GM21526 (cell line): ENCODE measurements around the gene KIDINS220.
"Not testable (repeated sequence)": the region's sequence is repeated elsewhere in the genome, so short reads cannot be mapped to it uniquely, and the experiment has no call there.

Experiments used
- ATAC-seq: cut with Tn5 transposase; IDR thresholded peaks from one replicate; pipeline ENCODE4 v1.9.1; 2021; ENCODE audit warnings: moderate library complexity; ENCODE audit not compliant: unreplicated experiment, low FRiP score

Gene KIDINS220

GRCh38 chr2:8761529-8762164 lies 75.8 kb downstream of the KIDINS220 start:
- ATAC-seq: no peak

- ATAC-seq: no peak
Observed at GRCh38 chr2:8756716-8757115, 80.7 kb downstream of the KIDINS220 start.

- no peak for ATAC-seq
Observed at GRCh38 chr2:8756230-8756629, 81.2 kb downstream of the KIDINS220 start.

- no peak for ATAC-seq
Observed at GRCh38 chr2:8754106-8754776, 83.2 kb downstream of the KIDINS220 start.

GRCh38 chr2:8753609-8754008 lies 83.8 kb downstream of the KIDINS220 start:
- ATAC-seq: no peak

- no peak for ATAC-seq
Observed at GRCh38 chr2:8752385-8752784, 85.0 kb downstream of the KIDINS220 start.

GRCh38 chr2:8750221-8750620 lies 87.2 kb downstream of the KIDINS220 start:
- no peak for ATAC-seq

- no peak for ATAC-seq
Observed at GRCh38 chr2:8743261-8743660, 94.2 kb downstream of the KIDINS220 start.

- ATAC-seq: no peak
Observed at GRCh38 chr2:8740136-8740535, 97.3 kb downstream of the KIDINS220 start.

- ATAC-seq: no peak
Observed at GRCh38 chr2:8737571-8738175, 99.7 kb downstream of the KIDINS220 start.

- no peak for ATAC-seq
Observed at GRCh38 chr2:8732601-8733000, 104.8 kb downstream of the KIDINS220 start.

- no peak for ATAC-seq
Observed at GRCh38 chr2:8729939-8730338, 107.5 kb downstream of the KIDINS220 start.

GRCh38 chr2:8729101-8729500 lies 108.3 kb downstream of the KIDINS220 start:
- not testable (repeated sequence) for ATAC-seq

GRCh38 chr2:8728305-8729015 lies 109.0 kb downstream of the KIDINS220 start:
- ATAC-seq: no peak

GRCh38 chr2:8725838-8726237 lies 111.6 kb downstream of the KIDINS220 start:
- ATAC-seq: no peak

GRCh38 chr2:8722986-8723385 lies 114.4 kb downstream of the KIDINS220 start:
- ATAC-seq: no peak

GRCh38 chr2:8721410-8721809 lies 116.0 kb downstream of the KIDINS220 start:
- ATAC-seq: no peak

- ATAC-seq: no peak
Observed at GRCh38 chr2:8720741-8721140, 116.7 kb downstream of the KIDINS220 start.

GRCh38 chr2:8719528-8719927 lies 117.9 kb downstream of the KIDINS220 start:
- no peak for ATAC-seq

- no peak for ATAC-seq
Observed at GRCh38 chr2:8714971-8715370, 122.4 kb downstream of the KIDINS220 start.

GRCh38 chr2:8714283-8714682 lies 123.1 kb downstream of the KIDINS220 start:
- no peak for ATAC-seq
